CD4-positive, alpha-beta memory T cell (primary cell): ENCODE results near the gene SUMF1. TPM values are rescaled to one million over a fixed set of nuclear protein-coding genes. Genes with fewer than 3 reads are reported as not detected.

ENCODE experiments used
- CTCF ChIA-PET: fragments of 350-600 bp; sonication (Branson Sonifier 250); formaldehyde crosslinking; loops from one replicate; lab custom pipeline; 2021; ENCODE audit warnings: inconsistent platforms; ENCODE audit not compliant: partially characterized antibody; lab: Charles Lee
- POLR2A ChIA-PET: fragments of 350-600 bp; sonication (Branson Sonifier 250); formaldehyde crosslinking; loops from one replicate; lab custom pipeline; 2021; ENCODE audit not compliant: partially characterized antibody; lab: Charles Lee
- DNase-seq, 5 donors: peaks; one replicate each; pipeline versions ENCODE4 v3.0.0 to v3.0.0-alpha.2; 2020 to 2022; ENCODE audit warnings: mixed read lengths in 1 of 5
- H3K27ac ChIP-seq: one replicate; pipeline ENCODE4 v1.7.0; 2013; ENCODE audit warnings: low read depth, low read length
- H3K27me3 ChIP-seq: 2 replicates; pipeline ENCODE4 v1.7.0; 2013; ENCODE audit warnings: mild to moderate bottlenecking, low read length, moderate library complexity; ENCODE audit not compliant: insufficient read depth
- H3K36me3 ChIP-seq: 2 replicates; pipeline ENCODE4 v1.7.0; 2013; ENCODE audit warnings: mild to moderate bottlenecking, low read length, moderate library complexity; ENCODE audit not compliant: insufficient read depth
- H3K4me1 ChIP-seq: 2 replicates; pipeline ENCODE4 v1.7.0; 2013; ENCODE audit warnings: mild to moderate bottlenecking, low read length, moderate library complexity; ENCODE audit not compliant: insufficient read depth
- H3K4me3 ChIP-seq, 2 donors: one replicate each; pipeline ENCODE4 v1.7.0; 2013; ENCODE audit warnings: low read length in 2 of 2, mild to moderate bottlenecking in 1 of 2
- H3K9me3 ChIP-seq, 2 donors: one replicate each; pipeline ENCODE4 v1.7.0; 2013; ENCODE audit warnings: low read length in 2 of 2, control low read depth in 1 of 2; ENCODE audit not compliant: control insufficient read depth in 1 of 2
- H3K27ac Mint-ChIP-seq, 7 donors: one replicate each; pipeline ENCODE4 v1.8.0; 2020 to 2021; ENCODE audit warnings: mixed read lengths in 7 of 7, mild to moderate bottlenecking in 6 of 7, inconsistent platforms in 3 of 7, moderate library complexity in 3 of 7
- H3K27me3 Mint-ChIP-seq, 2 donors: one replicate each; pipeline ENCODE4 v1.8.0; 2020 to 2021; ENCODE audit warnings: mixed read lengths in 2 of 2
- H3K36me3 Mint-ChIP-seq, 2 donors: one replicate each; pipeline ENCODE4 v1.8.0; 2020 to 2021; ENCODE audit warnings: mixed read lengths in 2 of 2, inconsistent platforms in 1 of 2, mild to moderate bottlenecking in 1 of 2
- H3K4me1 Mint-ChIP-seq, 4 donors: one replicate each; pipeline ENCODE4 v1.8.0; 2020 to 2021; ENCODE audit warnings: mixed read lengths in 4 of 4, mild to moderate bottlenecking in 1 of 4
- H3K4me3 Mint-ChIP-seq, 8 donors: one replicate each; pipeline ENCODE4 v1.8.0; 2020 to 2021; ENCODE audit warnings: mixed read lengths in 8 of 8, mild to moderate bottlenecking in 7 of 8, moderate library complexity in 6 of 8, inconsistent platforms in 3 of 8
- H3K9me3 Mint-ChIP-seq, 8 donors: one replicate each; pipeline ENCODE4 v1.8.0; 2020 to 2021; ENCODE audit warnings: mixed read lengths in 8 of 8, mild to moderate bottlenecking in 5 of 8, inconsistent platforms in 3 of 8, moderate library complexity in 1 of 8
- intact Hi-C: fragments of 100-400 bp; cut with micrococcal nuclease; formaldehyde crosslinking; loops from one replicate; pipeline ENCODE4 v1.15.1; 2023
- polyA plus RNA-seq, 2 donors: library from polyadenylated mRNA; unstranded; fragments of 300-500 nt; fragmentation: Illumina TruSeq; gene quantifications; one replicate each; pipeline ENCODE4 v1.2.3, GENCODE V29; 2021
- total RNA-seq, 2 experiments: library from RNA; stranded (reverse); gene quantifications; one replicate each; pipeline ENCODE4 v1.2.3, GENCODE V29; 2021

Gene SUMF1
- total and polyA plus RNA-seq, 4 experiments from 2014 or later, result 13.9 to 38.3 (median 22.3) TPM

- Mint-ChIP-seq H3K9me3 (no peaks in the 10 kb centered on the region), H3K4me3 (peak overlapping the region; percentile 91 to 98 (median 96)), H3K36me3 (peaks cover 7 to 19% of the 10 kb centered on the region in 2 donors), H3K4me1 (peaks cover 27 to 51% (median 43%) of the 10 kb centered on the region in 4 donors), H3K27me3 (peaks cover 2 to 3% of the 10 kb centered on the region in 2 donors), H3K27ac (peak overlapping the region; percentile 90 to 95 (median 94))
- Histone ChIP-seq H3K4me3 (peak overlapping the region; percentile 76 to 87), H3K4me1 (peaks cover 41% of the 10 kb centered on the region), H3K9me3 (no peaks in the 10 kb centered on the region), H3K27ac (peak overlapping the region; percentile 71), H3K27me3 (no peaks in the 10 kb centered on the region), H3K36me3 (no peaks in the 10 kb centered on the region)
- DNase-seq, result peak in 3 of 5 donors; percentile 9 to 14 (median 11)
- intact Hi-C loops, result loop anchor here (1.0 to 10.0 kb wide), 11 partner anchors 10 to 1367 kb away; partner anchors contain the start of genes ARL8B, EDEM1, SETMAR and SUMF1
- ChIA-PET CTCF (interaction anchor here (1.3 to 4.4 kb wide), 7 partner anchors 11 to 532 kb away, joined by 3 to 28 read pairs (median 13); partner anchors contain the start of gene SUMF1), POLR2A (interaction anchor here (0.8 to 5.6 kb wide), 26 partner anchors 9 to 1330 kb away, joined by 3 to 106 read pairs (median 4); partner anchors contain the start of genes EDEM1 and SUMF1)
These were observed 27.1 kb upstream of the SUMF1 start for GRCh38 chr3:4493941-4494894.

- Histone ChIP-seq H3K4me1 (peaks cover 41% of the 10 kb centered on the region), H3K27ac (peak within 1 kb of the TSS; percentile 71)
- peaks cover 27 to 51% (median 42%) of the 10 kb centered on the region in 4 donors for H3K4me1 Mint-ChIP-seq
These were observed 26.2 kb upstream of the SUMF1 start, which contains the start of gene ITPR1 for GRCh38 chr3:4493014-4493940. ITPR1 (plus strand) TSS chr3:4493348; CDS start chr3:4516492, 23,144 bp downstream.

GRCh38 chr3:4492208-4493013 lies 25.3 kb upstream of the SUMF1 start:
- ChIA-PET CTCF (interaction anchor here (0.6 to 4.4 kb wide), 9 partner anchors 13 to 704 kb away, joined by 3 to 28 read pairs (median 11); partner anchors contain the start of gene SUMF1), POLR2A (interaction anchor here (0.7 to 5.6 kb wide), 26 partner anchors 11 to 1301 kb away, joined by 3 to 106 read pairs (median 5); partner anchors contain the start of genes ARL8B, EDEM1 and SUMF1)
- Mint-ChIP-seq H3K4me1 (peaks cover 24 to 51% (median 36%) of the 10 kb centered on the region in 4 donors), H3K27ac (peak overlapping the region; percentile 84 to 95 (median 94)), H3K9me3 (no peaks in the 10 kb centered on the region), H3K4me3 (peak overlapping the region; percentile 91 to 98 (median 96)), H3K27me3 (peaks cover 2 to 3% of the 10 kb centered on the region in 2 donors), H3K36me3 (peaks cover 0 to 14% of the 10 kb centered on the region in 2 donors)
- Histone ChIP-seq H3K4me1 (peaks cover 40% of the 10 kb centered on the region), H3K4me3 (peak overlapping the region; percentile 76 to 87), H3K9me3 (no peaks in the 10 kb centered on the region), H3K27me3 (no peaks in the 10 kb centered on the region), H3K27ac (peak overlapping the region; percentile 71), H3K36me3 (no peaks in the 10 kb centered on the region)
- DNase-seq, result peak; percentile 26 to 75 (median 41)
- intact Hi-C loops, result loop anchor here (1.0 to 10.0 kb wide), 11 partner anchors 25 to 1365 kb away; partner anchors contain the start of genes ARL8B, CRBN, EDEM1 and SETMAR

More at GRCh38 chr3:4493014-4493940, 26.2 kb upstream of the SUMF1 start, which contains the start of gene ITPR1:
- intact Hi-C loops, result loop anchor here (1.0 to 10.0 kb wide), 10 partner anchors 26 to 1366 kb away; partner anchors contain the start of genes ARL8B, EDEM1, SETMAR and SUMF1
- POLR2A ChIA-PET, result interaction anchor here (0.5 to 5.6 kb wide), 35 partner anchors 10 to 1329 kb away, joined by 3 to 106 read pairs (median 4); partner anchors contain the start of genes ARL8B, EDEM1 and SUMF1
- peak; percentile 97 to 99 (median 98) for DNase-seq
- Mint-ChIP-seq H3K9me3 (no peaks in the 10 kb centered on the region), H3K27me3 (peaks cover 2 to 3% of the 10 kb centered on the region in 2 donors), H3K4me3 (peak within 1 kb of the TSS; percentile 91 to 98 (median 96)), H3K27ac (peak within 1 kb of the TSS; percentile 90 to 95 (median 94)), H3K36me3 (peaks cover 6 to 19% of the 10 kb centered on the region in 2 donors)
- CTCF ChIA-PET, result interaction anchor here (0.6 to 4.4 kb wide), 10 partner anchors 12 to 703 kb away, joined by 3 to 28 read pairs (median 11); partner anchors contain the start of gene SUMF1
- no peaks in the 10 kb centered on the region for H3K27me3 ChIP-seq
- peak within 1 kb of the TSS; percentile 76 to 87 for H3K4me3 ChIP-seq
- H3K36me3 ChIP-seq, result no peaks in the 10 kb centered on the region
- no peaks in the 10 kb centered on the region for H3K9me3 ChIP-seq

- Histone ChIP-seq H3K27ac (no peak overlapping the region), H3K9me3 (no peaks in the 10 kb centered on the region), H3K4me3 (peak overlapping the region; percentile 76 to 87), H3K36me3 (no peaks in the 10 kb centered on the region), H3K4me1 (peaks cover 35% of the 10 kb centered on the region), H3K27me3 (no peaks in the 10 kb centered on the region)
- Mint-ChIP-seq H3K9me3 (no peaks in the 10 kb centered on the region), H3K27me3 (peaks cover 2 to 3% of the 10 kb centered on the region in 2 donors), H3K4me1 (peaks cover 22 to 47% (median 33%) of the 10 kb centered on the region in 4 donors), H3K27ac (peak overlapping the region in 6 of 7 donors; percentile 5 to 95 (median 78)), H3K4me3 (peak overlapping the region; percentile 91 to 98 (median 96)), H3K36me3 (peaks cover 0 to 14% of the 10 kb centered on the region in 2 donors)
- ChIA-PET CTCF (interaction anchor here (2.6 to 4.4 kb wide), 3 partner anchors 22 to 141 kb away, joined by 11 to 27 read pairs (median 11); partner anchors contain the start of gene SUMF1), POLR2A (interaction anchor here (1.0 to 5.6 kb wide), 9 partner anchors 12 to 696 kb away, joined by 3 to 106 read pairs (median 17); partner anchors contain the start of genes EDEM1 and SUMF1)
- intact Hi-C loops, result loop anchor here (1.0 to 10.0 kb wide), 6 partner anchors 45 to 1365 kb away; partner anchors contain the start of genes ARL8B, CRBN, EDEM1 and TRNT1
- DNase-seq, result no peak
These were observed 24.8 kb upstream of the SUMF1 start for GRCh38 chr3:4491855-4492207.

GRCh38 chr3:4478261-4478660 lies 11.2 kb upstream of the SUMF1 start:
- Histone ChIP-seq H3K27me3 (no peaks in the 10 kb centered on the region), H3K36me3 (no peaks in the 10 kb centered on the region), H3K4me3 (no peak overlapping the region), H3K27ac (no peak overlapping the region), H3K4me1 (peaks cover 3% of the 10 kb centered on the region), H3K9me3 (no peaks in the 10 kb centered on the region)
- no peak overlapping the region for H3K27ac Mint-ChIP-seq
- H3K27me3 Mint-ChIP-seq, result peaks cover 12 to 17% of the 10 kb centered on the region in 2 donors
- intact Hi-C loops, result no loop called here
- DNase-seq, result no peak
- CTCF ChIA-PET, result no interaction called here
- no peaks in the 10 kb centered on the region for H3K36me3 Mint-ChIP-seq
- H3K4me3 Mint-ChIP-seq, result no peak overlapping the region
- no peaks in the 10 kb centered on the region for H3K9me3 Mint-ChIP-seq
- POLR2A ChIA-PET, result no interaction called here
- H3K4me1 Mint-ChIP-seq, result peaks cover 0 to 3% (median under 1%) of the 10 kb centered on the region in 4 donors
